Spleen (tissue), 11 donors: ENCODE results near the gene ABCA12. TPM values are rescaled to one million over a fixed set of nuclear protein-coding genes. Genes with fewer than 3 reads are reported as not detected.

Experiments
- DNase-seq: peaks from one replicate; pipeline ENCODE4 v3.0.0-alpha.2; 2020
- H3K27ac ChIP-seq, 8 donors: fragments of 200-600 bp; sonication (generic) in 7 of 8; 1 replicate in 4 of 8; 2 replicates in 4 of 8; pipeline versions ENCODE4 v1.5.0 to v1.8.0; 2016 to 2021; ENCODE audit warnings: inconsistent platforms in 4 of 8, mild to moderate bottlenecking in 4 of 8, moderate library complexity in 1 of 8
- H3K27me3 ChIP-seq, 7 donors: fragments of 200-600 bp; sonication (generic) in 6 of 7; replicated peaks in 1 of 7; 1 replicate in 4 of 7; 2 replicates in 3 of 7; pipeline versions ENCODE4 v1.5.0 to v1.8.0; 2016 to 2021; ENCODE audit warnings: inconsistent platforms in 3 of 7, mild to moderate bottlenecking in 1 of 7
- H3K36me3 ChIP-seq, 6 donors: fragments of 200-600 bp; sonication (generic) in 5 of 6; 1 replicate in 4 of 6; 2 replicates in 2 of 6; pipeline versions ENCODE4 v1.5.0 to v1.8.0; 2016 to 2021; ENCODE audit warnings: inconsistent platforms in 2 of 6
- H3K4me1 ChIP-seq, 6 donors: fragments of 200-600 bp; sonication (generic) in 5 of 6; 1 replicate in 3 of 6; 2 replicates in 3 of 6; pipeline versions ENCODE4 v1.5.0 to v1.8.0; 2016 to 2021; ENCODE audit warnings: inconsistent platforms in 3 of 6
- H3K4me3 ChIP-seq, 8 donors: fragments of 200-600 bp; sonication (generic) in 7 of 8; 1 replicate in 4 of 8; 2 replicates in 4 of 8; pipeline versions ENCODE4 v1.5.0 to v1.8.0; 2016 to 2021; ENCODE audit warnings: inconsistent platforms in 4 of 8, mild to moderate bottlenecking in 4 of 8, moderate library complexity in 2 of 8
- H3K9me3 ChIP-seq, 8 donors: fragments of 200-600 bp; sonication (generic) in 7 of 8; 1 replicate in 4 of 8; 2 replicates in 4 of 8; pipeline versions ENCODE4 v1.5.0 to v1.8.0; 2016 to 2021; ENCODE audit warnings: inconsistent platforms in 4 of 8
- CTCF ChIP-seq, 11 experiments: fragments of 200-600 bp in 7 of 11; fragments of 450-650 bp in 4 of 11; sonication (generic) in 4 of 11; IDR thresholded peaks in 8 of 11; conservative IDR thresholded peaks in 3 of 11; 1 replicate in 7 of 11; 2 replicates in 4 of 11; pipeline versions ENCODE4 v1.4.0 to v1.8.0; 2016 to 2021; ENCODE audit warnings: antibody characterized with exemption in 11 of 11, inconsistent platforms in 4 of 11, mild to moderate bottlenecking in 1 of 11
- POLR2A ChIP-seq, 3 donors: fragments of 450-650 bp; IDR thresholded peaks; one replicate each; pipeline ENCODE4 v1.5.1; 2017; ENCODE audit warnings: antibody characterized with exemption in 3 of 3, mild to moderate bottlenecking in 1 of 3
- POLR2AphosphoS5 ChIP-seq, 3 donors: sonication (generic); formaldehyde crosslinking; IDR thresholded peaks; one replicate each; pipeline ENCODE4 v1.5.1; 2017; ENCODE audit warnings: antibody characterized with exemption in 3 of 3
- WGBS, 5 donors: extraction: QIAGEN DNeasy Blood & Tissue Kit in 3 of 5; methylation state at CpG; one replicate each; pipeline versions ENCODE4 v1.1.5 to v1.1.7; 2013 to 2018; 5-methylcytosine and 5-hydroxymethylcytosine counted together
- intact Hi-C: fragments of 100-400 bp; cut with DNase I; formaldehyde crosslinking; loops from one replicate; pipeline ENCODE4 v1.15.0; 2023; ENCODE audit warnings: low total_unique reads
- polyA plus RNA-seq, 3 donors: library from polyadenylated mRNA; stranded (reverse); fragments of 200-250 nt; gene quantifications; one replicate each; pipeline ENCODE4 v1.2.1, GENCODE V29; 2013
- total RNA-seq, 7 donors: library from RNA; depleted of rRNA in 3 of 7; stranded (reverse); fragments of >200 nt in 3 of 7; fragmentation: NEBNext Ultra II Directional in 4 of 7; extraction: Animal tissue kit (Norgen Biotek cat#: 25700) in 4 of 7; gene quantifications; one replicate each; pipeline versions ENCODE4 v1.1.0 to v1.2.1, GENCODE V29; 2016 to 2021
- donor health status: healthy with polysubstance abuse.
- donor health status: DM: no; HTN: no; CAD: no; lungs with moderate emphysema.
- donor health status: DM: no; HTN: no; CAD: no.
- donor health status: Bipolar disorder and iron deficiency.
- donor health status: healthy.
- donor health status: DM: no; HTN: no; CAD: no.
- donor health status: DM: yes; HTN: yes; CAD: no.

The ABCA12 gene
- total and polyA plus RNA-seq, 10 donors: not detected

- 82 to 91% (median 89%) methylated on average over 5 of the region's 5 CpGs for WGBS, 5 donors
- no peaks in the 10 kb centered on the region for H3K36me3 ChIP-seq
These were observed 54.3 kb downstream of the ABCA12 start for GRCh38 chr2:215084080-215084479.

GRCh38 chr2:215083146-215083545 lies 55.3 kb downstream of the ABCA12 start:
- H3K4me3 ChIP-seq: no peak overlapping the region
- H3K9me3 ChIP-seq: no peaks in the 10 kb centered on the region
- no peaks in the 10 kb centered on the region for H3K4me1 ChIP-seq
- 83 to 93% (median 89%) methylated on average over 4 of the region's 4 CpGs for whole genome bisulfite sequencing, 5 donors
- H3K27ac ChIP-seq: no peak overlapping the region
- H3K27me3 ChIP-seq: no peaks in the 10 kb centered on the region
- DNase-seq: no peak
- no peaks in the 10 kb centered on the region for H3K36me3 ChIP-seq
- TF ChIP-seq POLR2AphosphoS5 (IDR thresholded peaks at IDR 0.05) (no peak), CTCF (IDR thresholded peaks at IDR 0.05 in 8 of 11, conservative IDR thresholded peaks at IDR 0.05 in 3 of 11) (no peak), POLR2A (IDR thresholded peaks at IDR 0.05) (no peak)
- intact Hi-C loops: no loop called here

More at GRCh38 chr2:215084080-215084479, 54.3 kb downstream of the ABCA12 start:
- H3K27ac ChIP-seq: no peak overlapping the region
- no peaks in the 10 kb centered on the region for H3K9me3 ChIP-seq
- TF ChIP-seq POLR2A (IDR thresholded peaks at IDR 0.05) (no peak), CTCF (IDR thresholded peaks at IDR 0.05 in 8 of 11, conservative IDR thresholded peaks at IDR 0.05 in 3 of 11) (no peak), POLR2AphosphoS5 (IDR thresholded peaks at IDR 0.05) (no peak)
- H3K4me1 ChIP-seq: no peaks in the 10 kb centered on the region
- intact Hi-C loops: no loop called here
- DNase-seq: no peak
- H3K4me3 ChIP-seq: no peak overlapping the region
- H3K27me3 ChIP-seq: no peaks in the 10 kb centered on the region

- Histone ChIP-seq H3K4me1 (no peaks in the 10 kb centered on the region), H3K27ac (no peak overlapping the region), H3K27me3 (no peaks in the 10 kb centered on the region), H3K4me3 (no peak overlapping the region), H3K36me3 (no peaks in the 10 kb centered on the region), H3K9me3 (no peaks in the 10 kb centered on the region)
- TF ChIP-seq CTCF (IDR thresholded peaks at IDR 0.05 in 8 of 11, conservative IDR thresholded peaks at IDR 0.05 in 3 of 11) (no peak), POLR2A (IDR thresholded peaks at IDR 0.05) (no peak), POLR2AphosphoS5 (IDR thresholded peaks at IDR 0.05) (no peak)
- DNase-seq: no peak
- intact Hi-C loops: no loop called here
These were observed 56.0 kb downstream of the ABCA12 start for GRCh38 chr2:215082446-215082845.

- WGBS, 5 donors: 73 to 81% (median 78%) methylated on average over 4 of the region's 4 CpGs
- intact Hi-C loops: no loop called here
- Histone ChIP-seq H3K27me3 (no peaks in the 10 kb centered on the region), H3K9me3 (no peaks in the 10 kb centered on the region), H3K27ac (no peak overlapping the region), H3K36me3 (no peaks in the 10 kb centered on the region), H3K4me1 (no peaks in the 10 kb centered on the region), H3K4me3 (no peak overlapping the region)
- no peak for DNase-seq
- TF ChIP-seq POLR2A (IDR thresholded peaks at IDR 0.05): no peak
- TF ChIP-seq CTCF (IDR thresholded peaks at IDR 0.05 in 8 of 11, conservative IDR thresholded peaks at IDR 0.05 in 3 of 11): no peak
- no peak for TF ChIP-seq POLR2AphosphoS5 (IDR thresholded peaks at IDR 0.05)
These were observed 57.9 kb downstream of the ABCA12 start for GRCh38 chr2:215080545-215080944.
